Measurements from ENCODE around the gene PRDM12. TPM values are rescaled to one million over a fixed set of nuclear protein-coding genes. Genes with fewer than 3 reads are reported as not detected.

The PRDM12 gene
- total RNA-seq, 1 experiment from 2014 or later: 0.31 TPM

DNA sequence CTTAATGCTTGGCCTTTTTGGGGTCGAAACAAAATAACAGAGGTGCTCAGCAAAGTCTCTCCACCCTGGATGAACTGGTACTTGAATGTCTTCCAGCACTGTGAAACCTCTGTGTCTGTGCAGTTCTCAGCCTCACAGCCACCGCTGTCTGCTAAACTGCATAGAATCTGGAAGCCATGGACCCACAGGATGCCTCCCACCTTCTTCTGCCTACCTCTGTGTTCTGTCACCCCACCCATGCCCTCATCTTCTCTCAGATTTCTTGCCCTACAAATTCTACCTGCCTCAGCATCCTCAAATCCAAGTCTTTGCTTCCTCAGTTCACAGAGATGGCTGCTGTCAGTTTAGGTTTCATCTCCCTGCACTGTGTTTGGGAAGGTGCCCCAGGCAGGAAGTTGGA, 64.8 kb downstream of the PRDM12 start:
- Histone ChIP-seq H3K4me3 (ENCODE audit: insufficient read depth, low read depth, low read length) (no peak overlapping the region), H3K27me3 (ENCODE audit: control insufficient read depth, insufficient read depth, low read length) (no peaks in the 10 kb centered on the region), H3K36me3 (replicated peaks; ENCODE audit: control insufficient read depth, insufficient read depth, low read length) (no peaks in the 10 kb centered on the region)
- no peak for DNase-seq

GRCh38 chr9:130731355-130731754, 67.0 kb downstream of the PRDM12 start:
- Histone ChIP-seq H3K36me3 (replicated peaks; ENCODE audit: control insufficient read depth, insufficient read depth, low read length) (no peaks in the 10 kb centered on the region), H3K4me3 (ENCODE audit: insufficient read depth, low read depth, low read length) (no peak overlapping the region), H3K27me3 (ENCODE audit: control insufficient read depth, insufficient read depth, low read length) (no peaks in the 10 kb centered on the region)
- DNase-seq: no peak

DNA sequence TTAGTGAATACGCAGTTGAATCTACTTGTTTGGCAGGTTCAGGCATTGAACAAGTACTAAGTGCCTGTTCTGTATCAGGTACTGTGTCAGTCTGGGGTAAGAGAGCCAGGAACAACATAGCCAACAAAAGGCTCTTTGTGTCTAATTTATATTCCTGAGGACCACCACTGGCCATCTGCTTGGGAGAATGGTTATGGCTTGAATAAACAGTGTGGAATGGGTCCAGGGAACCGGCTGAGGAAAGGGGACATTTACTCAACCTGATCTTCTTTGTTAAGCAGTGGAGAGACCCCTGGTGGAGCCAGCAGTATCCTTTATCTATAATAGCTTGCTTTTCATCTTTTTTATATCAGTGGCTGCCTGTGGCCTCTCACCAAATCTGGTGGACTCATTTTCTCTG, 67.7 kb downstream of the PRDM12 start:
- H3K36me3 ChIP-seq (replicated peaks; ENCODE audit: control insufficient read depth, insufficient read depth, low read length): no peaks in the 10 kb centered on the region
- DNase-seq: peak; percentile 60

More for the DNA sequence above, 67.7 kb downstream of the PRDM12 start:
- no peak overlapping the region for H3K4me3 ChIP-seq (ENCODE audit: insufficient read depth, low read depth, low read length)
- no peaks in the 10 kb centered on the region for H3K27me3 ChIP-seq (ENCODE audit: control insufficient read depth, insufficient read depth, low read length)

Other genes with a start within 250 kb of the PRDM12 start
- 77.0 and 81.5 TPM in 2 replicates for gene ASS1, start 219.6 kb upstream of the PRDM12 start, total RNA-seq (2014; rRNA removed; shearing (Covaris generic))
- 43.9 and 56.0 TPM in 2 replicates for gene FUBP3, start 85.0 kb upstream of the PRDM12 start, total RNA-seq (2014; rRNA removed; shearing (Covaris generic))
- gene EXOSC2, start 29.2 kb downstream of the PRDM12 start, total RNA-seq (2014; rRNA removed; shearing (Covaris generic)): 53.1 and 61.9 TPM in 2 replicates
- 57.6 and 61.5 TPM in 2 replicates for gene ABL1, start 170.7 kb downstream of the PRDM12 start, total RNA-seq (2014; rRNA removed; shearing (Covaris generic))
- gene QRFP, start 232.2 kb downstream of the PRDM12 start, total RNA-seq (2014; rRNA removed; shearing (Covaris generic)): not detected in 2 replicates

Measured in H7 (cell line).